Activated naive CD4-positive, alpha-beta T cell treated with anti-CD3 and anti-CD28 coated beads, Interleukin-2, amount 50 U/mL, for 16 hours (primary cell): ENCODE results near the gene SRSF1.

Experiments used
- DNase-seq: peaks from one replicate; pipeline ENCODE4 v3.0.0-alpha.2; 2020

SRSF1 gene

GRCh38 chr17:58010067-58010799, 3.2 kb upstream of the SRSF1 start:
- no peak for DNase-seq

GRCh38 chr17:58007781-58008706, 998 bp upstream of the SRSF1 start:
- no peak for DNase-seq

GRCh38 chr17:58006560-58006923, 504 bp downstream of the SRSF1 start:
- peak; percentile 72 for DNase-seq

GRCh38 chr17:58005728-58006559, 1.1 kb downstream of the SRSF1 start:
- DNase-seq: no peak

GRCh38 chr17:58005031-58005727, 1.9 kb downstream of the SRSF1 start:
- no peak for DNase-seq

GRCh38 chr17:58004060-58004459, 3.0 kb downstream of the SRSF1 start:
- DNase-seq: no peak

GRCh38 chr17:58002973-58003372, 4.1 kb downstream of the SRSF1 start:
- DNase-seq: no peak

- DNase-seq: no peak
Observed at GRCh38 chr17:58002154-58002948, 4.7 kb downstream of the SRSF1 start.

- no peak for DNase-seq
Observed at GRCh38 chr17:58001461-58002124, 5.5 kb downstream of the SRSF1 start.

- DNase-seq: no peak
Observed at GRCh38 chr17:57999496-58000017, 7.5 kb downstream of the SRSF1 start.

GRCh38 chr17:57999010-57999495, 8.0 kb downstream of the SRSF1 start:
- no peak for DNase-seq

- no peak for DNase-seq
Observed at GRCh38 chr17:57997085-57997809, 9.8 kb downstream of the SRSF1 start.

- DNase-seq: peak; percentile 53
Observed at GRCh38 chr17:57995076-57995956, 11.7 kb downstream of the SRSF1 start.

GRCh38 chr17:57994436-57994835, 12.6 kb downstream of the SRSF1 start:
- DNase-seq: no peak

- DNase-seq: no peak
Observed at GRCh38 chr17:57993471-57994365, 13.3 kb downstream of the SRSF1 start.

- no peak for DNase-seq
Observed at GRCh38 chr17:57991537-57991936, 15.5 kb downstream of the SRSF1 start.

- no peak for DNase-seq
Observed at GRCh38 chr17:57990037-57990436, 17.0 kb downstream of the SRSF1 start.
